Tibial nerve (tissue), 4 donors: ENCODE data around the gene SNRNP200. TPM values are rescaled to one million over a fixed set of nuclear protein-coding genes. Genes with fewer than 3 reads are reported as not detected.

Experiments
- DNase-seq, 2 donors: peaks; one replicate each; pipeline ENCODE4 v3.0.0-alpha.2; 2019; ENCODE audit warnings: low spot score in 2 of 2
- H3K27ac ChIP-seq, 4 donors: fragments of 200-600 bp; sonication (generic) in 3 of 4; one replicate each; pipeline ENCODE4 v1.5.1; 2017 to 2019; ENCODE audit warnings: mild to moderate bottlenecking in 1 of 4
- H3K27me3 ChIP-seq, 2 donors: fragments of 200-600 bp; sonication (generic) in 1 of 2; one replicate each; pipeline versions ENCODE4 v1.5.1 to v1.6.0; 2017 to 2019
- H3K36me3 ChIP-seq, 3 donors: fragments of 200-600 bp; sonication (generic); one replicate each; pipeline ENCODE4 v1.5.1; 2018 to 2019
- H3K4me1 ChIP-seq, 4 donors: fragments of 200-600 bp; sonication (generic) in 3 of 4; one replicate each; pipeline ENCODE4 v1.5.1; 2017 to 2019
- H3K4me3 ChIP-seq, 4 donors: fragments of 200-600 bp; sonication (generic) in 3 of 4; one replicate each; pipeline ENCODE4 v1.5.1; 2017 to 2019; ENCODE audit warnings: mild to moderate bottlenecking in 1 of 4, moderate library complexity in 1 of 4
- H3K9me3 ChIP-seq, 4 donors: fragments of 200-600 bp; sonication (generic) in 3 of 4; one replicate each; pipeline ENCODE4 v1.5.1; 2017 to 2019
- EP300 ChIP-seq, 2 donors: sonication (generic); formaldehyde crosslinking; IDR thresholded peaks; one replicate each; pipeline ENCODE4 v1.6.1; 2017; ENCODE audit warnings: antibody characterized with exemption in 2 of 2, mild to moderate bottlenecking in 1 of 2
- POLR2A ChIP-seq, 2 donors: fragments of 450-650 bp; IDR thresholded peaks; one replicate each; pipeline ENCODE4 v1.6.1; 2017; ENCODE audit warnings: antibody characterized with exemption in 2 of 2, mild to moderate bottlenecking in 2 of 2, moderate library complexity in 2 of 2
- WGBS, 2 donors: methylation state at CpG; one replicate each; pipeline ENCODE4 v1.1.5; 2018; 5-methylcytosine and 5-hydroxymethylcytosine counted together
- total RNA-seq, 4 donors: library from RNA; depleted of rRNA; stranded (reverse); fragments of >200 nt; gene quantifications; one replicate each; pipeline ENCODE4 v1.1.0, GENCODE V29; 2016
- TF ChIP-seq, protein P1 (sequence below), 5 experiments: fragments of 200-600 bp in 3 of 5; fragments of 450-650 bp in 2 of 5; sonication (generic) in 3 of 5; IDR thresholded peaks; one replicate each; pipeline ENCODE4 v1.5.1; 2016 to 2019; ENCODE audit warnings: antibody characterized with exemption in 5 of 5, mild to moderate bottlenecking in 3 of 5, moderate library complexity in 2 of 5

The SNRNP200 gene
- total RNA-seq, 4 donors from 2014 or later, result 79.4 to 106 (median 90.1) TPM

DNA sequence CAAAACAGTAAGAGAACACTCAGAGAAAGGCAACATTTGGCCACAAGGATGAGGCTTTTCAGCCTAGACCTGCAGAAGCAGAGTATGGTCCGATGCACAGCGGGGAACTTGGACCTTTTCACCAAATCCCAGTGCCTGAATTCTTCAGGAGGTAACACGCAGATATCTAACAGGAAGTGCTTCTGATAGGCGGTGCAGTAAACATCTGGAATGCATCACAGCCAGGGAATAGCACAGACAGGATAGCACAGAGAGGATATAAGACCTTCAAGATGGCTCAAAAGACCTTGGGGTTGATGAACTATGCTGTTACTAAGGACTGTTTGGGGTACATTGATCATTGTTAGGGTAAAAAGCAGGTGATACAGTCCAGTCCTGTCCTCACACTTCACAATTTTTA, 41.3 kb downstream of the SNRNP200 start:
- peaks cover 0 to 49% (median 3%) of the 10 kb centered on the region in 3 donors for H3K36me3 ChIP-seq
- H3K9me3 ChIP-seq, result no peaks in the 10 kb centered on the region
- DNase-seq, result no peak
- H3K4me3 ChIP-seq, result peak overlapping the region in 3 of 4 donors; percentile 9 to 94 (median 90)
- peaks cover 5 to 71% (median 53%) of the 10 kb centered on the region in 4 donors for H3K4me1 ChIP-seq
- peak overlapping the region in 1 of 4 donors; percentile 96 for H3K27ac ChIP-seq
- H3K27me3 ChIP-seq, result no peaks in the 10 kb centered on the region
- TF ChIP-seq, protein P1, sequence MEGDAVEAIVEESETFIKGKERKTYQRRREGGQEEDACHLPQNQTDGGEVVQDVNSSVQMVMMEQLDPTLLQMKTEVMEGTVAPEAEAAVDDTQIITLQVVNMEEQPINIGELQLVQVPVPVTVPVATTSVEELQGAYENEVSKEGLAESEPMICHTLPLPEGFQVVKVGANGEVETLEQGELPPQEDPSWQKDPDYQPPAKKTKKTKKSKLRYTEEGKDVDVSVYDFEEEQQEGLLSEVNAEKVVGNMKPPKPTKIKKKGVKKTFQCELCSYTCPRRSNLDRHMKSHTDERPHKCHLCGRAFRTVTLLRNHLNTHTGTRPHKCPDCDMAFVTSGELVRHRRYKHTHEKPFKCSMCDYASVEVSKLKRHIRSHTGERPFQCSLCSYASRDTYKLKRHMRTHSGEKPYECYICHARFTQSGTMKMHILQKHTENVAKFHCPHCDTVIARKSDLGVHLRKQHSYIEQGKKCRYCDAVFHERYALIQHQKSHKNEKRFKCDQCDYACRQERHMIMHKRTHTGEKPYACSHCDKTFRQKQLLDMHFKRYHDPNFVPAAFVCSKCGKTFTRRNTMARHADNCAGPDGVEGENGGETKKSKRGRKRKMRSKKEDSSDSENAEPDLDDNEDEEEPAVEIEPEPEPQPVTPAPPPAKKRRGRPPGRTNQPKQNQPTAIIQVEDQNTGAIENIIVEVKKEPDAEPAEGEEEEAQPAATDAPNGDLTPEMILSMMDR (IDR thresholded peaks at IDR 0.05), result no peak
- TF ChIP-seq POLR2A (IDR thresholded peaks at IDR 0.05), result no peak
- no peak for TF ChIP-seq EP300 (IDR thresholded peaks at IDR 0.05)
- WGBS, 2 donors, result 58 to 61% methylated on average over 4 of the region's 4 CpGs

DNA sequence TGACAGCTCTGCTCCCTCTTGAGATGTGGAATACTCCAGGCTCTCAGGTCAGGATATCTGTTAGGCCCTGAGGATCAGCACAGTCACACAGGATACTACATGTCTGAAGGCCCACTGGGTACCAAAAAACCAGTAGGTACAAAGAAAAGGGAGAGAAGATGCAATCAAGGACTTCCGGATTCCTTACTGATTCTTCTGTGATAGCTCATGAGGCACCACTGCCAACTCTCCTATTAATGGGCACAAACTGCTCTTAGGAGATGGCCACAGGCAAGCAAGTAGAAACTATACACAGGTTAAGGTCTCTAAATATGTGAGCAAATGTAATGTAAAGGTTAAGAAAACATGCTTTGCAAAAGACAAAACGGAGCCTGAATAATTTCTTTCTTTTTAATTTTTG, 43.0 kb downstream of the SNRNP200 start:
- Histone ChIP-seq H3K36me3 (peaks cover 0 to 47% (median 0%) of the 10 kb centered on the region in 3 donors), H3K4me3 (no peak overlapping the region), H3K27ac (no peak overlapping the region), H3K27me3 (no peaks in the 10 kb centered on the region), H3K4me1 (peaks cover 5 to 84% (median 63%) of the 10 kb centered on the region in 4 donors), H3K9me3 (no peaks in the 10 kb centered on the region)
- 62% methylated on average over 2 of the region's 2 CpGs for WGBS, 2 donors
- DNase-seq, result no peak
- TF ChIP-seq POLR2A (IDR thresholded peaks at IDR 0.05), result no peak
- TF ChIP-seq EP300 (IDR thresholded peaks at IDR 0.05), result no peak
- TF ChIP-seq, protein P1 (IDR thresholded peaks at IDR 0.05), result no peak

DNA sequence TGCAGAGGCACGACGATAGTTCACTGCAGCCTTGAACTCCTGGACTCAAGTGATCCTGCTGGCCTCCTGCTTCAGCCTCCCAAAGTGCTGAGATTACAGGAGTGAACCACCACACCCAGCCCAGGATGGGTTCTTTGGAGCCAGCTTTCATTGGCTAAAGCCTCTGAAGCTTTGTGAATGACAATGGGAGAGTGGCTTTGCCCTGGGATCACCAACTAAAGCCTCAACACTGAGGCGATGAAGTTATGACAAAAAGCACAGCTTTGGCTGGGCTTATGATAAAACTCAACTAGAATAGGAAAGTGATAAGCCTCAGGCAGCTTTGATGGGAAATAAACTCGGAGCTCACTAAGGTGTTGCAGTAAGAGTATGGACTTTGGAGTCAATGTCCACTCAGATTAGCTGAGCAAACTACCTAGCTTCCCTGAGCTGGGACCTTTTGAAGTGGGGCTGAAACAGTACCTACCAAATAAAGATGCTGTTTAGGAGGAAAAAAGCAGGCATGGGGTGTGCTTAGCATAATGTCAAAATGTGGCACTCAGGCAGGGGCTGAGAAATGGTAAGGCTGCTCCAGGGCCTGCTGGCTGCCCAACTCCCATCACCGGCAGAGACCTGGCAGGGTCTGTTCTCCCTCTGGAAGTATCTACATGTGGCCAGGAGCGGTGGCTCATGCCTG, 43.9 kb downstream of the SNRNP200 start:
- Histone ChIP-seq H3K27me3 (no peaks in the 10 kb centered on the region), H3K36me3 (peaks cover 0 to 47% (median 0%) of the 10 kb centered on the region in 3 donors), H3K9me3 (no peaks in the 10 kb centered on the region), H3K27ac (peak overlapping the region in 3 of 4 donors; percentile 78 to 91 (median 82)), H3K4me3 (no peak overlapping the region), H3K4me1 (peaks cover 5 to 82% (median 56%) of the 10 kb centered on the region in 4 donors)
- DNase-seq, result no peak
- TF ChIP-seq POLR2A (IDR thresholded peaks at IDR 0.05) (no peak), EP300 (IDR thresholded peaks at IDR 0.05) (no peak)
- TF ChIP-seq, protein P1 (IDR thresholded peaks at IDR 0.05), result no peak
- WGBS, 2 donors, result 93% methylated on average over 6 of the region's 6 CpGs

DNA sequence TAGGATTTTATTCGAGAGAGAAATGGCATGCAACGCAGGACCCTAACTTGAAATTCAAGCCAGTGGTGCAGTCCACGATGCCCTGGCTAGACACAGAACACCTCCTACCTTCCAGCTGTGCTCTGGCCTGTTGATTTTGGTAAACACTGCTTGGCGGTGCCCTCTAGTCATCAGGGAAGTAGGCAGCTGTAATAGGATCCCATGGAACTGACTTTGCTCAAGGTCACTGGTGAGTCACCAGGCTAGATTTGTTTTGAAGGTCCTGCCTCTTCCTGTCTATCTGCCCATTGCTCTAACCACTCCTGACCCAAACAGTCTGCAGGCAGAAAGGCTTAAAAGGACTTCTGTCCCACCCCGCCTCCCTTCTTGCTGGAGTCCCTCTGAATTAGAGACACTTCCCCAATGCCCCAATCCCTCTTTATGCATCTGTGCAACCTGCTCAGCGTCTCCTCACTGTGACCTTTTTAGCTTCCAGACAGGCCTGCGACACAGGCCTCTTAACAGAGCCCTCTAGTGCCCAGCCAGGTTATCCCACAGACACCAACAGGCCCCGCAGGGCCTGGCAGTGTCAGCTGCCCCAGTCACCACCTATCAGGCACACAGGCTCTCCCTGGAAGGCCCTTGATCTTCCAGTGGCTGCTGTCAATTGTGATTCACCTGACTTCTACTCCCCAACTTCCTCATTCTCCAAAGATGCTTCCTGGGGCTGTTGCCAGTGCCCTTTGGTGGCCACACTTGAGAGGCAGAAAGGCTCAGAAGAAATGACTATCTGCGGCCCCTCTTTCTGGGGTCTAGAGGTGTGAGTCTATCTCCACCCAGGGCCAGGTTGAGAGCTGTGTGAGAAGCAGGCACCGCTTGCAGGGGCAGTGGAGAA, 44.7 kb downstream of the SNRNP200 start:
- no peaks in the 10 kb centered on the region for H3K27me3 ChIP-seq
- peak overlapping the region in 3 of 4 donors; percentile 78 to 91 (median 82) for H3K27ac ChIP-seq
- no peak overlapping the region for H3K4me3 ChIP-seq
- peak in 1 of 2 donors; percentile 59 for TF ChIP-seq EP300 (IDR thresholded peaks at IDR 0.05)
- no peak for TF ChIP-seq POLR2A (IDR thresholded peaks at IDR 0.05)
- TF ChIP-seq, protein P1 (IDR thresholded peaks at IDR 0.05), result peak in 1 of 5 experiments; percentile 6
- H3K4me1 ChIP-seq, result peaks cover 5 to 82% (median 59%) of the 10 kb centered on the region in 4 donors
- peak in 1 of 2 donors; percentile 51 for DNase-seq
- H3K36me3 ChIP-seq, result peaks cover 0 to 54% (median 0%) of the 10 kb centered on the region in 3 donors
- WGBS, 2 donors, result 48 to 49% methylated on average over 10 of the region's 10 CpGs
- no peaks in the 10 kb centered on the region for H3K9me3 ChIP-seq
